ENCODE measurements around the gene MTCP1.

Gene MTCP1

GRCh38 chrX:155065035-155065734 lies 5.8 kb downstream of the MTCP1 start:
- Mint-ChIP-seq H3K36me3 (no peaks in the 10 kb centered on the region), H3K27ac (no peak overlapping the region), H3K27me3 (no peaks in the 10 kb centered on the region), H3K9me3 (ENCODE audit: low read depth) (no peaks in the 10 kb centered on the region), H3K4me1 (ENCODE audit: low read depth) (peaks cover 24% of the 10 kb centered on the region), H3K4me3 (no peak overlapping the region)

GRCh38 chrX:155061760-155062159 lies 9.2 kb downstream of the MTCP1 start:
- no peak overlapping the region for H3K4me3 Mint-ChIP-seq
- no peaks in the 10 kb centered on the region for H3K27me3 Mint-ChIP-seq
- no peaks in the 10 kb centered on the region for H3K36me3 Mint-ChIP-seq
- peaks cover 9% of the 10 kb centered on the region for H3K4me1 Mint-ChIP-seq (ENCODE audit: low read depth)
- H3K27ac Mint-ChIP-seq: no peak overlapping the region
- no peaks in the 10 kb centered on the region for H3K9me3 Mint-ChIP-seq (ENCODE audit: low read depth)

- H3K36me3 Mint-ChIP-seq: no peaks in the 10 kb centered on the region
- peak overlapping the region; percentile 57 for H3K4me3 Mint-ChIP-seq
- H3K27ac Mint-ChIP-seq: no peak overlapping the region
- H3K27me3 Mint-ChIP-seq: no peaks in the 10 kb centered on the region
- H3K9me3 Mint-ChIP-seq (ENCODE audit: low read depth): no peaks in the 10 kb centered on the region
- H3K4me1 Mint-ChIP-seq (ENCODE audit: low read depth): peaks cover 17% of the 10 kb centered on the region
These were observed 13.8 kb downstream of the MTCP1 start for GRCh38 chrX:155056877-155057792.

GRCh38 chrX:155056471-155056870 lies 14.5 kb downstream of the MTCP1 start:
- H3K9me3 Mint-ChIP-seq (ENCODE audit: low read depth): no peaks in the 10 kb centered on the region
- H3K27ac Mint-ChIP-seq: no peak overlapping the region
- no peak overlapping the region for H3K4me3 Mint-ChIP-seq

DNA sequence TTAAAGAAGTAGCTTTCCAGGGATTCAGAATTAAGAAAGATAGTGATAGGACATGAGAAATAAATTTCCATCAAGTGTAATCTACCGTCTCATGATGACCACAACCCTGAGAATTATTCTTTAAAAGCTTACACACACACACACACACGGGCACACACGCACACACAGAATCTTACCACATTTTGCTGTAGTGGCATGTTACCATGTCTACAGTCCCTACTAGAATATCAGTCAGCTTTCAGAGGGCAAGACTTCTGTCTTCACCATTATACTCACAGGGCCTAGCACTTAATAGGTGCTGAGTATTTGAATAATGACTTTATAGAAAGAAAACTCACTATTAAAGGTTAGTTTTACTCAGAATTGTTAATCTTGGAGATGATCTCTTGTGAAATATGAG lies 15.4 kb downstream of the MTCP1 start:
- no peaks in the 10 kb centered on the region for H3K27me3 Mint-ChIP-seq
- peaks cover 31% of the 10 kb centered on the region for H3K4me1 Mint-ChIP-seq (ENCODE audit: low read depth)
- no peak overlapping the region for H3K4me3 Mint-ChIP-seq
- H3K9me3 Mint-ChIP-seq (ENCODE audit: low read depth): no peaks in the 10 kb centered on the region
- H3K36me3 Mint-ChIP-seq: no peaks in the 10 kb centered on the region
- H3K27ac Mint-ChIP-seq: no peak overlapping the region

More at GRCh38 chrX:155056471-155056870, 14.5 kb downstream of the MTCP1 start:
- no peaks in the 10 kb centered on the region for H3K36me3 Mint-ChIP-seq
- no peaks in the 10 kb centered on the region for H3K27me3 Mint-ChIP-seq
- peaks cover 21% of the 10 kb centered on the region for H3K4me1 Mint-ChIP-seq (ENCODE audit: low read depth)

DNA sequence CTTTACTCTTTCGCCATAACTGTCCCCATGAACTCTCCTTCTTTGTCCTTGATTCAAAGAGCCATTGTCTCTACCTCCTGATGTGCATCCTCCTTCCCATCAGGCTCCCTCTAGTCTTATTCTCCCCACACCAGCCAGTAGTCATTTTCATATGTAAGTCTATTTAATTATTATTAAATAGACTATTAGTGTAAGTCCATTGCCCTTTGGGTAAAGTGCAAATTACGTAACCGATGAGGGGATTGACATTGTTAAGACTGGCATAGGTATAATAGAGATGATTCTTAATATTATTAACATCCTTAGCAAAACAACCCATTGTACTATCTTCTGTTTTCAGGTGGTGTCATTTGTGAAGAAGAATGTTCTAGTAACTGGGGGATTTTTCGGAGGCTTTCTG lies 16.7 kb downstream of the MTCP1 start:
- no peaks in the 10 kb centered on the region for H3K9me3 Mint-ChIP-seq (ENCODE audit: low read depth)
- no peaks in the 10 kb centered on the region for H3K36me3 Mint-ChIP-seq
- H3K4me1 Mint-ChIP-seq (ENCODE audit: low read depth): peaks cover 43% of the 10 kb centered on the region
- H3K4me3 Mint-ChIP-seq: no peak overlapping the region
- H3K27ac Mint-ChIP-seq: no peak overlapping the region
- no peaks in the 10 kb centered on the region for H3K27me3 Mint-ChIP-seq

- H3K4me3 Mint-ChIP-seq: no peak overlapping the region
- H3K4me1 Mint-ChIP-seq (ENCODE audit: low read depth): peaks cover 49% of the 10 kb centered on the region
- no peaks in the 10 kb centered on the region for H3K36me3 Mint-ChIP-seq
- peak overlapping the region; percentile 77 for H3K27ac Mint-ChIP-seq
- no peaks in the 10 kb centered on the region for H3K27me3 Mint-ChIP-seq
- no peaks in the 10 kb centered on the region for H3K9me3 Mint-ChIP-seq (ENCODE audit: low read depth)
These were observed 17.3 kb downstream of the MTCP1 start for GRCh38 chrX:155053656-155054055.

DNA sequence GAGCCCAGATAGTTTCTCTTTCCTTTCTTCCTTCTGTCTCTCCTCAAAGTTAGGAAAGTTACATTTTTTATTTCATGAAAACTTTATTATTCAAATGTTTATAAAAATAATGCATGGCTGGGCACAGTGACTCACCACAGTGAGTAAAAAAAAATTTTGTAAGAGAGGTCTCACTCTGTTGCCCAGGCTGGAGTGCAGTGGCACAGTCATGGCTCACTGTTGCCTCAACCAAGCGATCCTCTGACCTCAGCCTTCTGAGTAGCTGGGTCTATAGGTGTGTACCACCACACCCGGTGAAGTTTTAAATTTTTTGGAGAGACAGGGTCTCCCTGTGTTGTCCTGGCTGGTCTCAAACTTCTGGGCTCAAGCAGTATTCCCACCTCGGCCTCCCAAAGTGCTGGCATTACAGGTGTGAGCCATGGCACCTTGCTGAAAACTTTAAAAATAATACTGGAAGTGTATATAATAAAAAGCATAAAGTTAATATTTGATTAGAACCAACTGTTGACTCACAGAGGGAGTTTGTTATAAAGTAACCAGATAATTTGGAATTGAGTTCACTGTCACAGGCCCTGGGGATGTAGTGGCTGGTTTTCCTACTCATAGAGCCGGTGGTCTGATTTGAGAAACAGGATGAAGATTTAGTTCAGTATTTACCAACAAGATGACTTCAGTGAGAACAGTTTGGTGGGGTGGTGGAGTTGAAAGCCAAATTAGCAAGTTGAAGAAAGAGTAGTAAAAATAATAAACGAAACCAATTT lies 18.0 kb downstream of the MTCP1 start:
- Mint-ChIP-seq H3K4me3 (no peak overlapping the region), H3K27ac (peak overlapping the region; percentile 77), H3K4me1 (ENCODE audit: low read depth) (peaks cover 53% of the 10 kb centered on the region), H3K27me3 (no peaks in the 10 kb centered on the region), H3K9me3 (ENCODE audit: low read depth) (no peaks in the 10 kb centered on the region), H3K36me3 (no peaks in the 10 kb centered on the region)

DNA sequence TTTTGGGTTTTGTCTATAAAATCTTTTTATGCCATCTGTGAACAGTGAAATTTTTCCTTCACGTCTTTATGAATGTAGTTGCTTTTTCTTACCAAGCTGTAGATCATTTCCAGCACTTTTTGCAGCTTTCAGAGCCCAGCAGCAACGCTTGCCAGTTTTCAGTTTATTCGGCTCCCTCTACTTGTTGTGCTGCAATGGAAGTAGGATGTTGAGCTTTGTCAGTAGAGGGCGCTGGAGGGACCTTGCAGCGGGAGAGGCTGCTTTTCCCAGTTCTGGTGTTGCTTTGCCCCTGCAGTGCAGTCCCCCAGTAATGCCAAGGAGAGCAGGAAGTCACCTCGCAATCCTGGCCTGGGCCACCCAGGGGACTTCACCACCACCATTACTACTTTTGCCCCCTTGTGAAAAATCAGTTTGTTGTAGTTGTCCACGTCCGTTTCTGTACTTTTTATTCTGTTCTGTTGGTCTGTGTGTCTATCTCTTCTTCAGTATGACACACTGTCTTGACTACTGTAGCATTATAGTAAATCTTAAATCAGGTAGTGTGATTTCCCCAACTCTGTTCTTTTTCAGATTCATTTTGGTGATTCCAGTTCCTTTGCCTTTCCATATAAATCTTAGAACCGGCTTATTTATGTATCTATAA lies 21.8 kb downstream of the MTCP1 start:
- H3K4me3 Mint-ChIP-seq: no peak overlapping the region
- H3K27ac Mint-ChIP-seq: peak overlapping the region; percentile 59
- H3K36me3 Mint-ChIP-seq: peaks cover 3% of the 10 kb centered on the region
- H3K9me3 Mint-ChIP-seq (ENCODE audit: low read depth): no peaks in the 10 kb centered on the region
- H3K27me3 Mint-ChIP-seq: no peaks in the 10 kb centered on the region
- peaks cover 39% of the 10 kb centered on the region for H3K4me1 Mint-ChIP-seq (ENCODE audit: low read depth)

DNA sequence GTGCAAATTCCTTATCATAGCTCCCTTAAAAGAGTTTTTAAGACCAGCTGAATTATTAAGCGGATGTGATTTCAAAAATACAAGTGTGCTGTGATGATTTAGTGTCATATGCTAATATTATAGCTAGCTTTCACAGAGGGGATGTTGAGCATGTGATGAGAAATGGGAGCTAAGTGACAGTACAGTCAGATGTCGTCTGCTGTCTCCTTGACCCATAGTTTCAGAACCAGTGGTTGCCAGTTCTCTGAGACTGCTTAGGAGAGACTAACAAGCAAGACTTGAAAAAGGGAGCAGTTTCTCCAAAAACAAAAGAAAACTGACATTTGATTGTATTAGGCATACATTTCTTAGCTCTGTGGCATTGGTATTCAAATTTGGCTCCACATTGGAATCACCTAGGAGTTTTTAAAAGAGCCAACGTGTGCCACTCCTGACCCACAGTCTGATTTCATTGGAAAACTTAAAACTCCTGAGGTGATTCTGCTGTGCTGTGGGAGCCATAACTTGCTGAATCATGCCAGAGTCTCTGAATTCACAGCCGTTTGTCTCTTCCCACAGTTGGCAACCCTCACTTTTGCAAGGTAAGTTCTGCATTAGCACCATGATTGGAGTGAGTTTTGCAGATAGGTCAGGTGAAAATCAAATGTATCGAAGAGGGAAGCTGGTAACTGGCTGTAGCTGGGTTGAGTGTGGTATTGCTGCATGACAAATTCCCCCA lies 24.0 kb downstream of the MTCP1 start:
- Mint-ChIP-seq H3K27me3 (no peaks in the 10 kb centered on the region), H3K36me3 (peaks cover 3% of the 10 kb centered on the region), H3K27ac (no peak overlapping the region), H3K4me3 (no peak overlapping the region), H3K9me3 (ENCODE audit: low read depth) (no peaks in the 10 kb centered on the region), H3K4me1 (ENCODE audit: low read depth) (peaks cover 40% of the 10 kb centered on the region)

DNA sequence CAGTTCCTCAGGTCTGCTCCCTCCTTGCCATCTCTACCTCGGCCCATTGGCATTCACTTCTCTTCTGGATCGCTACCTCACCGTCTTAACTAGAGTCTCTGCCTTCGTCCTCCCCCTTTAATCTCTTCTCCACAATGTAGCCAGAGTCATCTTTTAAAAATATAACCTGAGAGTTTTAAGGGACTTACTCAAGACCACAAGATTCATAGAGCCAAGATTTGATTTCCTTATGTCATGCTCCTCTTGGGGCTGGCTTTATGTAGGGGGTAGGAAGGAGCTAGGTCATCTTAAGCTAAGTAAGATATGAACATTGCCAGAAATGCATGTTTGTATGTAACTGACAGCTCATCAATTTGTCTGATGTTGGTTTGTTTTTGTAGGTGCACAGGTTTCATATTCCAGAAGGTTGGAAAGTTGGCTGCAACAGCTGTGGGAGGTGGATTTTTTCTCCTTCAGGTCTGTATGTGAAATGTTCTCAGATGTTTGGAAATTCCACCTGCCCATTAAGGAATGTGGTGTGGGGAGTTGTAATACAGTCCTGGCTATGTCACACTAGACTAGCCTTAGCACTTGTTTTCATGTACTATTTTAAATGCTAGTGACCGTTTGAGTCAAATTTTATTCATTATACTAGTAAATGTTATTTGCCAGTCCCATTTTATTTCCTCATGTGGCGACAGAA lies 24.7 kb downstream of the MTCP1 start:
- Mint-ChIP-seq H3K4me1 (ENCODE audit: low read depth) (peaks cover 34% of the 10 kb centered on the region), H3K27ac (no peak overlapping the region), H3K4me3 (no peak overlapping the region), H3K27me3 (no peaks in the 10 kb centered on the region), H3K9me3 (ENCODE audit: low read depth) (no peaks in the 10 kb centered on the region), H3K36me3 (peaks cover 3% of the 10 kb centered on the region)

DNA sequence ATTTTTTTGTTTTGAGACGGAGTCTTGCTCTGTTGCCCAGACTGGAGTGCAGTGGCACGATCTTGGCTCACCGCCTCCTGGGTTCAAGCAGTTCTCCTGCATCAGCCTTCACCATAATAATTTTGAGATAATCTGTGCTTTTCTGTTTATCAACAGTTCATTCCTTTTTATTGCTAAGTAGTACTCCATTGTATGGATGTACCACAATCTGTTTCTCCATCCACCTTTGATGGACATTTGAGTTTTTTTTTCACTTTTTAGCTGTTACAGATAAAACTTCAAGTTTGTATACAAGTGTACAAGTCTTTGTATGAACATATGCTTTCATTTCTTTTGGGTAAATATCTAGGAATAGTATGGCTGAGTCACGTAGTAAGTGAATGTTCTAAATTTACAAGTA lies 35.2 kb downstream of the MTCP1 start:
- H3K9me3 Mint-ChIP-seq (ENCODE audit: low read depth): no peaks in the 10 kb centered on the region
- no peaks in the 10 kb centered on the region for H3K27me3 Mint-ChIP-seq
- no peak overlapping the region for H3K4me3 Mint-ChIP-seq
- peaks cover 42% of the 10 kb centered on the region for H3K4me1 Mint-ChIP-seq (ENCODE audit: low read depth)
- H3K36me3 Mint-ChIP-seq: peaks cover 15% of the 10 kb centered on the region
- no peak overlapping the region for H3K27ac Mint-ChIP-seq

DNA sequence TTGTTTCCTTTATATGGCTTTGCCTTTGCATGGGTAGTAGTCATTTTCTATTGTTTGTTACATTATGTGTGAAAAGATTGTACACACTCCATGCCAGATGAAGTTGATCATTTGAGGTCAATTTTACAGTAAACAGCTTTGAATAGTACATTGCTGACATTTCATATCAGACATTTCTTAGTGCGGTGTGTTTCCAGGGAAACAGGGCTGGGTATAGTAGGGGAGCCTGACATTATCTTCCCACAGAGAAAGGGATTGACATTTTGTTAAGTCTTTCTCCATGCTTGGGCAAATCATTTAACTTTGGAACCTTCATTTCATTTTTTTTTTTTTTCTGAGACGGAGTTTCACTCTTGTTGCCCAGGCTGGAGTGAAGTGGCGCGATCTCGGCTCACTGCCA lies 39.3 kb downstream of the MTCP1 start:
- H3K36me3 Mint-ChIP-seq: peaks cover 16% of the 10 kb centered on the region
- H3K27me3 Mint-ChIP-seq: no peaks in the 10 kb centered on the region
- no peak overlapping the region for H3K4me3 Mint-ChIP-seq
- H3K4me1 Mint-ChIP-seq (ENCODE audit: low read depth): peaks cover 35% of the 10 kb centered on the region
- H3K27ac Mint-ChIP-seq: no peak overlapping the region
- no peaks in the 10 kb centered on the region for H3K9me3 Mint-ChIP-seq (ENCODE audit: low read depth)

DNA sequence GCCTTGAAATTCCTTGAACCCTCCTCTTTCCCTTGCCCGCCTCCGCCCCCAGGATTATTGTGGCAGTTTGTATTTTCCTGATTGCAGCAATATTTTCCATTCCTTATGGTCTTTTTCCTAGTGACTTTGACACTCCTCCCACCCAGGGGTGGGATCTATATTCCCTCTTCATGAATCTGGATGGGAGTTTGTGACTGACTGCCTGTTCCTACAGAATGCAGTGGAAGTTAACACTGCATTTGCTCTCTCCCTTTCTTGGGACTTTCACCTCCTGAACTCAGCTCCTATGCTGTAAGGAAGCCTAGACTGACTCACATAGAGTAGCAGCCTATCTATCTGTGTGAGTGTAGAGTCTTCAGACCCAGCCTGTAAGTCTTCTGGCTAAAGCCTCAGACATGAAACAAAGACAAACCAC lies 42.1 kb downstream of the MTCP1 start:
- H3K4me1 Mint-ChIP-seq (ENCODE audit: low read depth): peaks cover 29% of the 10 kb centered on the region
- no peaks in the 10 kb centered on the region for H3K27me3 Mint-ChIP-seq
- H3K4me3 Mint-ChIP-seq: peak overlapping the region; percentile 93
- H3K36me3 Mint-ChIP-seq: peaks cover 3% of the 10 kb centered on the region
- H3K27ac Mint-ChIP-seq: peak overlapping the region; percentile 34
- H3K9me3 Mint-ChIP-seq (ENCODE audit: low read depth): no peaks in the 10 kb centered on the region

Measured in activated naive CD8-positive, alpha-beta T cell (primary cell).